ENCODE results near the gene PLA2G2C.

The PLA2G2C gene

DNA sequence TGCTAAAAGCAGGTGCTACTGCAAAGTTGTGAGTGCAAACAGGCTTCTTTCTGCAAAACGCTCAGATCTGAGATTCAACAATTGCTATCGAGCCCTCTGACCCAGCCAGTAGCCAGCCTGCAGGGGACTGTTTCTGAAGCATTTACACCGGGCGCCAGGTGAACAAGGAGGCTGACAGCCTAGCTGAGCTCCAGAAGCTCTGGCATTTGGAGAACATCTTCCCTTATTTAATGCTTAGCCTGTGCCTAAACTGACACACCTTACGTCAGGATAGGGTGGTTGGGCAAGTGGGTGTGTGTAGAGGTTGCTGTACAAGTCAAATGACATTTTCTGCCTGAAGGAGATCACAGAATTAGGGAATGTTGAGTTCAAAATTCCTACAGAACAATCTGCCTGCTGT lies 15.8 kb upstream of the PLA2G2C start:
- DNase-seq = no peak

DNA sequence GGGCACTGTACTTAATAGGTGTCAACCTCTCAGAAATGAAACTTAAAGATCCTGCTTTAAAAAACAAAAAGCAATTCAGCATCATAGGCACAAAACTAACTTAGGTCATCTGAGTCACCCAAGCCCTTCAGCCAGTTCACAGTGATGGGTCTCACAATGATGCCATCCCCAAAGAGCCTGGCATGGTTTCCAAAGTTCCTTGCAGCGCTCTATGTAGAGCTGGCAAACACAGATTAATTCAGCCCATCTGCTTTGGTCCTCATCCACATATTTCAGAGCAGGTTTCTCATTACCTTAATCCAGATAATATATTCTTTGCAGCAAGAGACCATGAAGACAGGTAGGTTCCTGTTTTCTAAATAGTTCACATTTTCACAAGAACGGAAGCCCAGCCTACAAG lies 14.6 kb upstream of the PLA2G2C start:
- DNase-seq = no peak

DNA sequence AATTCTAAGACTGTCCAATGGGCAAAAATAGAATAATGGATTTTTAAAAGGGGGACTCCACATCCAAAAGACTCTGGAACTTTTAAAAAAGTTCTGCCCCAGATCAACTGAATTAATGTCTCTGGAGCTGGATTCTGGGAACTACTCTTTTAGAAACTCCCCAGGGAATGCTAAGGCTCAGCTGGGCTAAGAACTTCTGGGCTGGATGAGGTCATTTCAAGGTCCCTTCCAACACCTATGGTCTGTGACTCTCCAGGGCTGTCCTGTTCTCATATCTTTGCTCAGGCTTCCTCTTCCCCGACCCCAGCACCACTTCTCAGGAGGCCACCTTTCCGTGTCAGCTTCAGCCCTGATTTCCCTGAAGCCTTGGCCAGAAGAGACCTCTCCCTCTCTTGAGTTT lies 13.5 kb upstream of the PLA2G2C start:
- DNase-seq = no peak

DNA sequence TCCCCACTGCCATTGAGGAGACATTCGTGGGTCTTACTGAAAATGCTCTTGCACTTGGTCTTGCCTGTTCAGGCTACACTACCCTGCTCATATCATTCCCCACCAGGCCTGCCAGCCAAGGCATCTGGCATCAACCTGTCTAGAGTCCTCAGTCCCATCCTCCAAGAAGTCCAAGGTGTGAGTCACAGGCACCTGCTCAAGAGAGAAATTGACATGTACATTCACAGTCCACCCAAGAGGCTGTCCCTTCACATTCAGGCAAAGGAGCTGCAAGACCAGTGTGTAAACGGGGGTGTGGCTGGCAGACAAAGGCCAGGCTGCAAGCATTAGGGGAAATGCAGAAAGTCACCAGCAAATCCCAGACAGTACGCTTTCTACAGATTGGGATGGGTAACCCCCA lies 13.1 kb upstream of the PLA2G2C start:
- DNase-seq = no peak

DNA sequence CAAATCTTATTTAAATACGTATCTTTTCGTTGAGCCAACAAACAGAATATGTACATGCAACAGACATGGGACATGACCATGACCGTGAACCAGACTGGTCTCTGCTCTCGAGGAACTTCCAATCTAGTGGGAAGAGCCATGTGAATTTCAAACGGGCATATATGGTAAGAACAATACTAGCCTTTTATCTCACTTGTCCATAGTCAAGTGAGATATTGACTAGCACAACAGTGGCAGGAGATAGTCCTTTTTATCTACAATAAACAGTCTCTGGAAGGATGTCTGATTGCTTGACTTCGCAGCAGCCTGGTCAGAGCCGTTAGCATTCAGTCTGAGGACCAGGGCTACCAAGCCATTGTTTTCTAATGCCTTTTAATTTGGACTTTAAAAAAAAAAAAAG lies 12.6 kb upstream of the PLA2G2C start:
- DNase-seq = no peak

DNA sequence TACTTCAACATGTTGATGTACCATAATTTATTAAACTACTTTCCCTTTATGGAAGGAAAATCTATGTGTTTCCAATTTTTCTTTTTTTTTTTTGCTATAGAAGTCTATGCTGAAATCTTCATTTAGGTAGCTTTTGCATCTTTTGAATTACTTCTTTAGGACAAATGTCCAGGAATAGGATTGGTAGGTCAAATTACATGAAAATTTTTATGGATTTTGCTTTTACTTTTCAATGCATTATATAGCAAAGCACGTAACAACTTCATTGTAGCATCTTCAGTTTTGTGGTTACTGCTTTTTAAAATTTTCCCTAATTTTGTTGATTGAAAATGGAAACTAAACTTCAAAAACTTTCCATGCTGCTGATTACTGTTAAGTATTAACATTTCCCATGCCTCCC lies 12.0 kb upstream of the PLA2G2C start:
- DNase-seq = no peak

DNA sequence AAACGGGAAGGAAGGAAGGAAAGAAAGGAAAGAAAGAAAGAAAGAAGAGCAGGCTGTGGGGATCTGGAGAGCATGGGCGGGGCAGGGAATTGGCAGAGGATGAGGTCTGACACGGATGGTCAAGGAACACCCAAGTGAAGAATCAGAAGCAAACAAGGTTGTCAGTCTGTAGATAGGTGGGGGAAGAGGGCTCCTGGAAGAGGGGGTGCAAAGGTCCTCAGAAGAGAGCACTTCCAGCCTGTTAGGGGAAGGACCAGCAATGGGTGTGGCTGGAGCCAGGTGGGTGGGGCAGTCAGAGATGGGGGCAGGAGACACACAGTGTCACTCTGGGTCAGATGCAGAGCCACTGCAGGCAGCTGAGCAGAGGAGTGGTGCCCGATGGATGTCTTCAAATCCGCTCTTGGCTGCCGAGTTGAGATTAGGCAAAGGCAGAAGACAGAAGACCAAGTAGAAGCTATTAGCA lies 11.0 kb upstream of the PLA2G2C start:
- DNase-seq = no peak

DNA sequence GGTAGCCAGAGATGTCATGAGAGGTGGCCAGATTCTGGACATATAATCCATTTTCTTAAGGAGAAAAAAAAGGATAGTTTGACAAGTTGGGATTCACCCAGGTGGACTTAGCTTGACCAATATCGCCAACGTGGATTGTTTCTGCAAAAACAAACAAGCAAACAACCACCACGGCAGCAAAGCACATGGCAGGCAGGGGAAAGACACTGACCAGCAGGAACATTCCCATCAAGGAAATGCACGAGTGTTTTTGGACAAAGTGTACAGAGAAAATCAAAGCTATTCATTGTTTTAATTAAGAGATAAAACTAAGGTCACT lies 9.1 kb upstream of the PLA2G2C start:
- no peak for DNase-seq

DNA sequence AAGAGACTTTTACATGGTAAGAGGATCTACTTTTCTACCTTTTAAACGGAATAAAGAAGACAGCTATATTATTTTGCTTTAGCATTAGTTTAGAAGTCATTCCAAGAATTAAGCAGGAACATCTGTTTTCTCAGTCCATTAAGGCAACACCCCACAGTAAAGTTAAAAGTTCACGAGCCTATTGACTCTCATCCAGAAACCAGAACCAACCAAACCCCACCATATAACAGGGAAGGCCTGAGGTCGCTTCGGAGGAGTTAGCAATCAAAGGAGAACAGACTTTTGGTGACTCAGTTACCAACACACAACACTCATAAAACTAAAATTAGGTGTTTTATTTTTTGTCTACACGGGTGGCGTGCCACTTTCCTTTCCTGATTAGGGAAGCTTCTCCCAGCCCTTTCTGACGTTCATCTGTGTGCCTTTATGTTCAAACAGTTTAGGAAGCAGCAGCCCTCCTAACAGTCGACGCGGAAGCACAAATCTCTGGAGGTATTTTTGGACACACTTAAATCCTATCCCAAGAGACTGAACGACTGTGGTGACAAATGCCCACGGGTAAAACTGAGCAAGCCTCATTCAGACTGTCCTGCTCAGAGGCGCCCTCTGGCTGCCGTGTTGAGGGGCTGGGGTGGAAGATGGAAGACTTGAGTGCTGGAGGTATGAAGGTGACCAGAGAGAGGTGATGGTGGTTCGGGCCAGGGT lies 8.6 kb upstream of the PLA2G2C start:
- peak; percentile 81 for DNase-seq

DNA sequence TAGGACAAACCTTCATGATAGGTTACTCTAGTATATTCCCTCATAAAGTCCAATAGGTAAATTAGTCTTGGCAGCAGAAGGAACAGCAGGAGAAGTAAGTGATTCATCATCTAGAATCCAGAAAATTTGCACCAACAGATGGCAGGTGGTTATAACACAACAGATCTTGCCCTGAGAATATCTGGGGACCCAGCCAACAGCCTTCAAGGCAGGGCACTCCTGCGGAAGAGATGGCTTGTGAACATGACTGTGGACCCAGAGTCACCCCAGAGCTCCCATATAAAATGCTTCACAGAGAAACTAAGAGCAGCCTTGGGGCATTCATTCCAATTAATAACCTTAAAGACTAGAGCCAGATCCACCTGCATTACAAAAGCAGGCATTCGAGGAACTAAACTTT lies 7.9 kb upstream of the PLA2G2C start:
- no peak for DNase-seq

DNA sequence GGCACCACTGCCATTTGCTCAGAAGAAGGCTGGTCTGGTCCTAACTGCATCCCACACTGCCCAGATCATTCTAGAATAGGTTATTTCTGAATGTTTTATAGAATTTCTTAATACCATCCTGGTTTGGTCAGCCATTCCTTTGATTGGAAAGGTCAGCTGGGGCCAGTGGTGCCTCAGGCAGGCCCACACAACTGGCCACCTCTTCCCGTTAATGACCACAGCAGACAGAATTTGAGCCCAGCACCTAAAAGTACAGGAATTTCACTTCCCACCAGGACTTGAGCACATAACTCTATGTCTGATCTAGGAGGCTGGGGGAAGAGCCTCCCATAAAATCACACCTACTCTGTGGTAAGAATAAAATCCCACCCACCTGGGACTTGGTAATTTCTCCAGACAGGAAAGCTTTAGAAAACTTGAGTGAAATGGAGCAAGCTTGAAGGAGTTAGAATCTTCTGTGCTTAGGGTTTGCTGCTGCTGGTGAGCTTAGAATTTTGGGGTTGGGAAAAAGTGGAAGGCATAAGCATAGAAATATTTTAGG lies 6.6 kb upstream of the PLA2G2C start:
- no peak for DNase-seq

DNA sequence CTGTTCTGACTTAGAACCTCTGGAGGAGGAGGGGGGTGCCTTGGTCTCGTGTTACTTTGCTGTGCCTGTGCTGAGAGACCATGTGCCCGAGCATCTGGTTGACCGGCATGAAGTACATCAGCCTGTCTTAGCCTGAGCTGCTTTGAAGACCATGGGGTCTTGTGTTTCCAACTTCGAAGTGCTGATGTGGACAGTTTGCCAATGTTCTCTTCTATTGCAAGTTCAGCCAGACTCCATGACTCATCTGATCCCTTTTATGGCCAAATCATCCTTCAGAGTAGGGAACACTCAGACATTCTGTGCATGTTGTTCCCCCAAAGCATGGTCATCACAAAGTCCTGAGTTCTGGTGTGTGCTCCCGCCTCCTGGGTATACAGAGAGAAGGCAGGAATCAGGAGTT lies 6.0 kb upstream of the PLA2G2C start:
- no peak for DNase-seq

DNA sequence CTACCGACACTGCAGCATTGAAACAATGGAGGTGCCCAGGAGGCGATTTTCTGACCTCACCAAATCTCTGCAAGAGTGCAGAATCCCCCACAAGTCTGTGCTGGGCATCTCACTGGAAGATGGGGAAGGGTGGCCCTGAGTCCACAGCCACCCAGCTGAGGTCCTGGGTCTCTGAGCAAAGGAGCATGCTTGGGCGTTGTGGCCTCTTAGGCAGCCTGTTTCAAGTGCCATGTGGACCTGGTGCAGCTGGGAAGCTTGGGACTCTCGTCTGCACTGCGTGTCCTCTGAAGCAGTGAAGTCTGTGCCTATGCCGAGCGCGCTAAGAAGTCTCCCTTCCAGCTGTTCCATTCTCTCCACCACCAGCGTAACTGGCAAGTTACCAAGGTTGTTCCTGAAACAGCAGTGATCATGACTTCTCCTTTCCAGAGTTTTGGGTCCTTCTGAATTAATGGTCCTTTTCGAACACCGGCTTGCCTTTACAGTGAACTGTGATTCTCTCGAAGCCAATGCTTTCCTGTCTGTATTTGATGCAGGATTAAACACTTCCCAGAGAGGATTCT lies 5.0 kb upstream of the PLA2G2C start:
- DNase-seq = no peak

DNA sequence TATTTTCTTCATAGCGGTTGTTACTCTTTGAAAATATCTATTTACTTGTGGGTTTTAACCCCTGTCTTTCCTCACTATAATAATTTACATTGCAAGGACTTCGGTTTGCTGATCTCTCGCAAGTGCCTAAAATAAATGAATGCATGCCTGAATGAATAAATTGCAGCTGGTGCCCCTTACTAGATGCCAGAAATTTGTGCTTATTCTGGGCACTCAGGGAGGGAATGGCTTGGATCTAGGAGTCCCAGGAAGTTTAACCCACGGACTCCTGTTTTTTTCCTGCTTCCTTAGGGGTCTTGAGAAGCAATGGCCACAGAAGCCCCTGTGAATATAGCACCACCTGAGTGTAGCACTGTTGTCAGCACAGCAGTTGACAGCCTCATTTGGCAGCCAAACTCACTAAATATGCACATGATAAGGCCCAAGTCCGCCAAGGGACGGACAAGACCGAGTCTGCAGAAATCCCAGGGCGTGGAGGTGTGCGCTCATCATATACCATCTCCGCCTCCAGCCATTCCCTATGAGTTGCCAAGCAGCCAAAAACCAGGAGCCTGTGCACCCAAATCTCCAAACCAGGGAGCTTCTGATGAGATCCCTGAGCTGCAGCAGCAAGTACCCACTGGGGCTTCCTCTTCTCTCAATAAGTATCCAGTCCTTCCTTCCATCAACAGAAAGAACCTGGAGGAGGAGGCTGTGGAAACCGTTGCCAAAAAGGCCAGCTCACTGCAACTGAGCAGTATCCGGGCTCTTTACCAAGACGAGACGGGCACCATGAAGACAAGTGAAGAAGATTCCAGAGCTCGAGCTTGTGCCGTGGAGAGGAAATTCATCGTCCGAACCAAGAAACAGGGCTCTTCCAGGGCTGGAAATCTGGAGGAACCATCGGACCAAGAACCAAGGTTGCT lies 4.2 kb upstream of the PLA2G2C start:
- no peak for DNase-seq

DNA sequence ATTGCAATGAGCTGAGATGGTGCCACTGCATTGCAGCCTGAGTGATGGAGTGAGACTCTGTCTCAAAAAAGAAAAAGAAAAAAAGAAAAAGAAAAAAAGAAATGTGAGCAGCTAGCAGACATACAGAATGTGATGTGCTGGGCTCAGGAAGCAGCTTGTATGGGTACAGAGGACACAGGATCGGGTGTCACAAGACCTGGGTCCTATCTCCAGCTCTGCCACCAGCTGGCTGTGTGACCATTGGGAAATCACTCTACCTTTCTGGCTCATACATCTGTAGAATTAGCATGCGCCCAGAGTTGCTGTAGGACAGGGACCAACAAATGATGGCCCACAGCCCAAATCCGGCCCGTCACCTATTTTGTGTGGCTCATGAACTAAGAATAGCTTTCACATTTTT lies 3.3 kb upstream of the PLA2G2C start:
- DNase-seq = no peak

DNA sequence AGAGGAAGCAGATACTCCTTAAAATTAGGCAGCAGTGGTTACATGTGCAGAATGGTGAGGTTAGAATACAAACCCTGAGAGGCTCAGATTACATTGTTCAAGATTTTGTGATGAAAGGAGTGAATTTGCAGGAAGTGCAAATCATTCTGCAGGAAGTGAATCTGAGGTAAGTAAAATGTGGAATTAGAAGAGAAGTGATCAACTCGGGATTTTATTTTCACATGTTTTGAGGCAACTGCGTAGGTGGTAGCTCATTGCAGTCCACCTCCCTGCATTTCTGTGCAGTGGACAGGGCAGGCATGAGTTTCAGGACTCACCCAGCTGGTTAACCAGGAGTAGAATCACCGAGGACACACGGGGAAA lies 2.1 kb upstream of the PLA2G2C start:
- DNase-seq = no peak

DNA sequence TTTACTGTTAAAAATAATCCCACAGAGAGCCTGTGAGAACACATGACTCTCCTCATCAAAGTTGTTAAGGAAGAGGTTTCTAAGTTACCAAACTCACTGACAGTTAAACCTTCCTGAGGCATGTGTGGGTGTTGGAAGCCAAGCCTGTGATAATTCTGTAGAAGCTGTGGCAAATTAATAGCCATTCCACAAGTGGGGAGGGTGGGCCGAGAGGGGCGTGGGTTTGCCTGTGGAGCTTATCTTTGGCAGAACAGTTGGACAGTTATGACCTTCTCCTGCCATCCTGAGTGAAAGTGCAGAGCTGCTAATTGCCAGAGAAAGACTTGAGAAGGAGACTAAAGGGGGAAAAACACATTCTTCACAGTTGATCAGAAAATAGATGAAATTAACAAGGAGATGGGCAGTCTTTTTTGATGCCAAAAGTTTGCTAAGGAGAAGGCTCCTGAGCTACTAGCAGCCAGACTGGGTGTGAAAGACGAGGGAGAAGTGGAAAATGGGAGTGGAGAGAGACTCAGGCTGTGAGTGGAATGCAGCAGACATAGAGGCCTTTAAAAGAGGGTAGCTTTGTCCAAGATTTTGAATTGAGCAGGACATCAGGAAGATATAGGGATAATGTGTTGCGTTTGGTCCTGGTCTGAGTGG lies 1.6 kb upstream of the PLA2G2C start:
- no peak for DNase-seq

DNA sequence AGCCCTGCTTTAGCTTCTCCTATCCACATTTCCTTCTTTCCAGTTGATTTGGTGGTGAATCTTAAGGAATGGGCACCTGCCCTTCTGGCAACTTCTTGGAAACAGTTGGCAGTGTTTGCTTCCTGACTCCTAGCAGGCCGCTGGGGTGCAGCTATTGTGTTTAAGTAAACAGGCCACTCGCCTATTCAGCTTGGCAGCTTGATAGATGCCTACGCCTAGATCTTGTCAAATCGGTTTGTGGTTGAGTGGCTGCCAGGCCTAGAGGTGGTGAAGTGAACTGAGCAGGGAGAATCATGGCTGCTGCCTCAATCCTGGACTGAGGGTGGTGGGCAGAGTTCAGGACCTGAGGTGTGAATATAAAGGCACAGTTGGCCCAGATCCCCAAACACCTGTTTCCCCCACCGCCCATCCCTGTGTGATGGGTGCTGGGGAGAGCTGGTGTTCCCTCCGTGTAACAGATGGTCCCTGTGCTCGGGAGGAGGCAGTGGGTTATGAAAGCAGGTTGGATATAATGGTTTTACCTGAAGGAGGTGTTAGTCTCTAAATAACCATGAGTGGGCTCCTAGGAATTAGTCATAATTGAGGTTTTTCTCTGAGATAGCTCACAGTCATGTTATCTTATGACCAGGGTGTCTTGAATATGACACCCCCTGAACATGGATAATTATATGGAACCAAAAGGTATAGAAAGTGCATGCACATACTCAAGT lies 940 bp upstream of the PLA2G2C start:
- DNase-seq = no peak

DNA sequence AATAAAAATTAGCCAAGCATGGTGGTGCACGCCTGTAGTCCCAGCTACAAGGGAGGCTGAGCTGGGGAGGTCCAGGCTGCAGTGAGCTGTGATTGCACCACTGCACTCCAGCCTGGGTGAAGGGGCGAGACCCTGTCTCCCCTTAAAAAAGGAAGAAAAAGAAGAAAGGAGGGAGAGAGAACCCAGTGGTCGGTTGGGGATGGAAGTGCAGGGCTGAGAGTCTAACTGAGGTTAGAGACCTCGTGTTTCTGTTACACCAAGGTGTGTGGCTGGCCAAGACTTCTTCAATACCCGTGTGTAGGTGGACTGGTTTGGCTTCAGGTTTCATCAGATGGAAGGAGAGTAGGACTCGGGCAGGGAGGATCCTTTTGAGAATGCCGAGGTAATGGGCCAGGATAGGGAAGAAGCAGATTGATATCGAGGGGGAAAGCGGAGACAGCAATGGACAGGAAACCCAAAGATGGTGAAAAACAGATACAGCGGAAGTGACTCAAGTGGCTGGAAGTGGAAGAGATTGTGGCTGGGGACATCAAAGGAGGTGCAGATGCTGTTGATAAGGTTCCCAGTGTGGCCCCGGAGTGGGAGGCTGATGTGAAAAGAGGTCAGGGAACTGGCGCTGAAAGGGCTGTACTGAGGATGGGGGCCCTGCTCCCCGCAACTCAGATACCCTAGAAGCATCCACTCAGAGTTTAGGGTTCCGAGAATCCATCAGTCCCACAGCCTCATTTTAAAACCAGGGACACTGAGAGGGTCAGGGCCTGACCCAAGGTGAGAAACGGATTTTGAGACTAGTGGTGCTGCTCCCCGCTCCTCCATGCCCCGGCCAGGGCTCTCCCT lies 1.1 kb downstream of the PLA2G2C start:
- peak; percentile 33 for DNase-seq

DNA sequence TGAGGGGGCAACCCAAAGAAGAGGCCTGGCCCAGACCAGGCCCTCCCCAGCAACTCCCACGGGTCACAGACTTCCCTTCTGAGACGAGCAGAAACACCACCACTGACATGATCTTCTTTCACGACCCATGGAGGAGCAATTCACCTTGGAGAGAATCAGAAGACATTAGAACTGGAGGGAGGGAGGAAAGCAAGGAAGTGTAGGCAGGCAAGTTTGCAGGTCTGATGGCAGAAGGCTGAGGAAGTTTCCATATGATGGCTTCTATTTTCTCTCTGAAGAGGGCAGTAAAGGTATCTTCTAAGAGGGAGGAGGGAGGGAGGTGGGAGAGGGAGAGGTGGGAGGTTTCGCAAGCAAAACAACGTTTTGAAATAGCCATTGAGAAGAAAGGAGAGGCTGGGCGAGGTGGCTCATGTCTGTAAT lies 1.8 kb downstream of the PLA2G2C start:
- DNase-seq = no peak

DNA sequence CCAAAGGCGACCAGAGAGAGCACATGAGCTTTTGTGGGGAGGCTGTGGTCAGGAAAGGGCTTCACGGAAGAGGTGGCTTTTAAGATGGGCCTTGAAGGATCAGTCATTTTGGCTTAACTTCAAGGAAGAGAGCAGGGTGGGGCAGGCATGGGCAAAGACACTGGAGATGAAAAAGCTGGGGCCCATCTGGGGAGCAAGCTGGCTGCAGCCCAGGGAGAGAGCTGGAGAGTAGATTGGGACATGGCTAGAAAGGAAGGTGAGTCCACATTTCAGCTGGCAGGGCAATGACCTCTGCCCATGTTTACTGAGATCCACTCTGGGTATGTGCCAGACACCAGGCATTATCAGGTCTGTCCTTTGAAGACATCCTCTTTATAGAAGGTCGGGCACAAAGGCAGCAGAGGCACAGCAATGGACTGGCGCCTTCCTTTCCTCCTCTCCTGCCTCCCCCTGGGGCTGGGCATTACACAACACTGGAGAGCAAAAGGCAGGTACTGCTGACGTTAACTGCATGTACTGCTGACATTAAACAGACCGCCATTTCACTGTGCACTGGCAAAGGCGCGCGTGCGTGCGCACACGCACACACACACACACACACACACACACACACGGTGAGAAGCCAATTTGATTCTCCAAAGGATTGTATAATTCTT lies 2.6 kb downstream of the PLA2G2C start:
- no peak for DNase-seq
